Chondrocyte (in vitro differentiated cells): ENCODE measurements around the gene RBM27. TPM values are rescaled to one million over a fixed set of nuclear protein-coding genes. Genes with fewer than 3 reads are reported as not detected.
"Not testable (repeated sequence)": the region's sequence is repeated elsewhere in the genome, so short reads cannot be mapped to it uniquely, and the experiment has no call there.

Experiments
- DNase-seq: peaks from one replicate; pipeline ENCODE4 v3.0.0; 2021; ENCODE audit warnings: mixed read lengths, low spot score
- H3K27ac Mint-ChIP-seq: one replicate; pipeline ENCODE4 v1.8.0; 2021; ENCODE audit warnings: mild to moderate bottlenecking, moderate library complexity, mixed read lengths; ENCODE audit not compliant: unreplicated experiment
- H3K27me3 Mint-ChIP-seq: 2 replicates; pipeline ENCODE4 v1.8.0; 2021; ENCODE audit warnings: low read depth, mixed read lengths
- H3K36me3 Mint-ChIP-seq: 2 replicates; pipeline ENCODE4 v1.8.0; 2021; ENCODE audit warnings: low read depth, mixed read lengths
- H3K4me1 Mint-ChIP-seq: 2 replicates; pipeline ENCODE4 v1.8.0; 2021; ENCODE audit warnings: low read depth, mild to moderate bottlenecking, mixed read lengths
- H3K4me3 Mint-ChIP-seq: one replicate; pipeline ENCODE4 v1.8.0; 2021; ENCODE audit warnings: mild to moderate bottlenecking, moderate library complexity, mixed read lengths; ENCODE audit not compliant: unreplicated experiment
- H3K9me3 Mint-ChIP-seq: 2 replicates; pipeline ENCODE4 v1.8.0; 2021; ENCODE audit warnings: low read depth, mixed read lengths
- CTCF ChIP-seq: fragments of 200-600 bp; sonication (generic); IDR thresholded peaks from 2 replicates; pipeline ENCODE4 v1.5.0; 2021; ENCODE audit warnings: antibody characterized with exemption, mild to moderate bottlenecking, moderate library complexity
- total RNA-seq: library from RNA; stranded (reverse); gene quantifications from 3 replicates; pipeline ENCODE4 v1.2.1, GENCODE V29; 2021

RBM27 gene
- total RNA-seq, 1 donor from 2014 or later, result 12.2 TPM

GRCh38 chr5:146185161-146185560 is 18.2 kb upstream of the RBM27 start:
- Mint-ChIP-seq H3K9me3 (no peaks in the 10 kb centered on the region), H3K4me3 (no peak overlapping the region), H3K36me3 (peaks cover 2% of the 10 kb centered on the region), H3K4me1 (peaks cover 17% of the 10 kb centered on the region), H3K27me3 (no peaks in the 10 kb centered on the region), H3K27ac (peak overlapping the region; percentile 24)
- DNase-seq, result no peak
- TF ChIP-seq CTCF, result no peak

- TF ChIP-seq CTCF, result no peak
- Mint-ChIP-seq H3K27me3 (peaks cover 1% of the 10 kb centered on the region), H3K36me3 (no peaks in the 10 kb centered on the region), H3K4me3 (no peak overlapping the region), H3K4me1 (no peaks in the 10 kb centered on the region), H3K27ac (no peak overlapping the region), H3K9me3 (no peaks in the 10 kb centered on the region)
- no peak for DNase-seq
Observed at GRCh38 chr5:146188358-146188757, 15.0 kb upstream of the RBM27 start.

- no peak for TF ChIP-seq CTCF
- no peak for DNase-seq
- no peaks in the 10 kb centered on the region for H3K4me1 Mint-ChIP-seq
- H3K4me3 Mint-ChIP-seq, result no peak overlapping the region
- peaks cover 1% of the 10 kb centered on the region for H3K27me3 Mint-ChIP-seq
- no peaks in the 10 kb centered on the region for H3K36me3 Mint-ChIP-seq
- H3K27ac Mint-ChIP-seq, result no peak overlapping the region
- H3K9me3 Mint-ChIP-seq, result no peaks in the 10 kb centered on the region
Observed at GRCh38 chr5:146192571-146193043, 10.8 kb upstream of the RBM27 start.

GRCh38 chr5:146193285-146193684 is 10.1 kb upstream of the RBM27 start:
- Mint-ChIP-seq H3K27ac (no peak overlapping the region), H3K4me1 (no peaks in the 10 kb centered on the region), H3K36me3 (no peaks in the 10 kb centered on the region), H3K9me3 (no peaks in the 10 kb centered on the region), H3K4me3 (no peak overlapping the region), H3K27me3 (peaks cover 1% of the 10 kb centered on the region)
- no peak for DNase-seq
- TF ChIP-seq CTCF, result no peak

- H3K4me1 Mint-ChIP-seq, H3K36me3 Mint-ChIP-seq, H3K27me3 Mint-ChIP-seq, H3K4me3 Mint-ChIP-seq, DNase-seq, H3K27ac Mint-ChIP-seq, H3K9me3 Mint-ChIP-seq: not testable (repeated sequence)
Observed at GRCh38 chr5:146194997-146195396, 8.4 kb upstream of the RBM27 start.

GRCh38 chr5:146196459-146197048 is 6.9 kb upstream of the RBM27 start:
- Mint-ChIP-seq H3K4me1 (no peaks in the 10 kb centered on the region), H3K36me3 (no peaks in the 10 kb centered on the region)
- DNase-seq, result no peak

More at GRCh38 chr5:146196459-146197048, 6.9 kb upstream of the RBM27 start:
- Mint-ChIP-seq H3K27ac (no peak overlapping the region), H3K27me3 (no peaks in the 10 kb centered on the region), H3K4me3 (no peak overlapping the region), H3K9me3 (no peaks in the 10 kb centered on the region)
- TF ChIP-seq CTCF, result no peak
